ENCODE measurements around the gene ADARB1. TPM values are rescaled to one million over a fixed set of nuclear protein-coding genes. Genes with fewer than 3 reads are reported as not detected.

The ADARB1 gene
- total and polyA plus RNA-seq, 8 donors, result 3.2 to 33.9 (median 9.4) TPM

- no peak overlapping the region for H3K27ac ChIP-seq
- intact Hi-C loops (cut with DNase I; ENCODE audit: low total_unique reads), result no loop called here
- H3K36me3 ChIP-seq, result peaks cover 0 to 6% (median 0%) of the 10 kb centered on the region in 4 donors
- H3K9me3 ChIP-seq, result peaks cover 0 to 3% (median 0%) of the 10 kb centered on the region in 4 donors
- no peak for TF ChIP-seq EP300 (IDR thresholded peaks at IDR 0.05)
- TF ChIP-seq, protein P1, sequence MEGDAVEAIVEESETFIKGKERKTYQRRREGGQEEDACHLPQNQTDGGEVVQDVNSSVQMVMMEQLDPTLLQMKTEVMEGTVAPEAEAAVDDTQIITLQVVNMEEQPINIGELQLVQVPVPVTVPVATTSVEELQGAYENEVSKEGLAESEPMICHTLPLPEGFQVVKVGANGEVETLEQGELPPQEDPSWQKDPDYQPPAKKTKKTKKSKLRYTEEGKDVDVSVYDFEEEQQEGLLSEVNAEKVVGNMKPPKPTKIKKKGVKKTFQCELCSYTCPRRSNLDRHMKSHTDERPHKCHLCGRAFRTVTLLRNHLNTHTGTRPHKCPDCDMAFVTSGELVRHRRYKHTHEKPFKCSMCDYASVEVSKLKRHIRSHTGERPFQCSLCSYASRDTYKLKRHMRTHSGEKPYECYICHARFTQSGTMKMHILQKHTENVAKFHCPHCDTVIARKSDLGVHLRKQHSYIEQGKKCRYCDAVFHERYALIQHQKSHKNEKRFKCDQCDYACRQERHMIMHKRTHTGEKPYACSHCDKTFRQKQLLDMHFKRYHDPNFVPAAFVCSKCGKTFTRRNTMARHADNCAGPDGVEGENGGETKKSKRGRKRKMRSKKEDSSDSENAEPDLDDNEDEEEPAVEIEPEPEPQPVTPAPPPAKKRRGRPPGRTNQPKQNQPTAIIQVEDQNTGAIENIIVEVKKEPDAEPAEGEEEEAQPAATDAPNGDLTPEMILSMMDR (IDR thresholded peaks at IDR 0.05), result no peak
- TF ChIP-seq POLR2AphosphoS5 (IDR thresholded peaks at IDR 0.05), result no peak
- TF ChIP-seq POLR2A (IDR thresholded peaks at IDR 0.05), result no peak
- 88 to 94% (median 93%) methylated on average over 6 of the region's 6 CpGs for WGBS, 5 donors
- no peaks in the 10 kb centered on the region for H3K27me3 ChIP-seq
- H3K4me1 ChIP-seq, result peaks cover 0 to 45% (median 20%) of the 10 kb centered on the region in 4 donors
- no peak overlapping the region for H3K4me3 ChIP-seq
- DNase-seq, result no peak
Observed at GRCh38 chr21:45116066-45116465, 41.7 kb downstream of the ADARB1 start.

DNA sequence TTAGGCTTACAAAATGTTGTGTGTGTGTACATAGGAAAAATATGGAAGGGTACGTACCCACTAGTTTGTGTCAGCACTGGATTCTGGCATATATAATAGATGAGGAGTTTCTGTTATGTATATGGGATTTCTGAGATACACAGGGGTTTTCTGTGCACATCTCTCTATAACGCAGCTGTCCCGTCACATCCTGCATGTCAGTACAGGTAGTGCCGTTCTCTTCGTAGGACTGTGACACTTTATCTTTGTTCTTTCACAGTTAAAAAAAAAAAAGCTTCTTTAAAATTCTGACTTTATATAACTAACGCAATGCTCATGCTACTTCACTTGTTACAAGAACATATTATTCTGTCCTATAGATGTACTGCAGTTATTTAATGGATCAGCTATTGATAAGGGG is 42.9 kb downstream of the ADARB1 start:
- Histone ChIP-seq H3K27ac (no peak overlapping the region), H3K4me3 (no peak overlapping the region), H3K9me3 (peaks cover 0 to 3% (median 0%) of the 10 kb centered on the region in 4 donors), H3K27me3 (no peaks in the 10 kb centered on the region), H3K4me1 (peaks cover 0 to 37% (median 11%) of the 10 kb centered on the region in 4 donors), H3K36me3 (peaks cover 0 to 6% (median 0%) of the 10 kb centered on the region in 4 donors)
- TF ChIP-seq, protein P1 (IDR thresholded peaks at IDR 0.05), result no peak
- TF ChIP-seq POLR2A (IDR thresholded peaks at IDR 0.05), result no peak
- no peak for TF ChIP-seq EP300 (IDR thresholded peaks at IDR 0.05)
- DNase-seq, result no peak
- intact Hi-C loops (cut with DNase I; ENCODE audit: low total_unique reads), result no loop called here
- 93 to 99% (median 97%) methylated on average over 6 of the region's 6 CpGs for WGBS, 5 donors

DNA sequence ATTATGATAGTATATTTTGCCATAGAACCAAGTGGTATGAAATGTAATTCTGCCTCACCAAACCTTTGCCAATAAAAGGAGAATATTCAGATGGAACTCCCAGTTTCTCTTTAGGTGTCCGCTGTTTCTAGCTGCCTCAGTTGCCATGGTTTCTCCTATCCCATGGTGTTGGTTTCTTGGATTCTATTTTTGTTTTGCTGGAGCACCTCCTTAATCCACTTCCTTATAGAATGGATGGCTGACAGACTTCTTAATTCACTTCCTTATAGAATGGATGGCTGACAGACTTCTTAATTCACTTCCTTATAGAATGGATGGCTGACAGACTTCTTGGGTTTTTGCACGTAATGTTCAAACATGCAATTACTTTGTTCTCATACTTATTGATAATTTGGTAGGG is 43.7 kb downstream of the ADARB1 start:
- intact Hi-C loops (cut with DNase I; ENCODE audit: low total_unique reads), result no loop called here
- no peaks in the 10 kb centered on the region for H3K27me3 ChIP-seq

GRCh38 chr21:45119812-45120211 is 45.4 kb downstream of the ADARB1 start:
- intact Hi-C loops (cut with DNase I; ENCODE audit: low total_unique reads), result no loop called here
- 94 to 97% (median 96%) methylated on average over 7 of the region's 7 CpGs for WGBS, 5 donors
- no peak overlapping the region for H3K27ac ChIP-seq

More for the DNA sequence above, 43.7 kb downstream of the ADARB1 start:
- Histone ChIP-seq H3K36me3 (peaks cover 0 to 6% (median 0%) of the 10 kb centered on the region in 4 donors), H3K4me3 (no peak overlapping the region), H3K27ac (no peak overlapping the region), H3K4me1 (peaks cover 0 to 34% (median 9%) of the 10 kb centered on the region in 4 donors), H3K9me3 (peaks cover 0 to 3% (median 0%) of the 10 kb centered on the region in 4 donors)
- no peak for DNase-seq
- WGBS, 5 donors, result 90 to 100% (median 97%) methylated on average over 2 of the region's 2 CpGs
- no peak for TF ChIP-seq POLR2AphosphoS5 (IDR thresholded peaks at IDR 0.05)
- TF ChIP-seq, protein P1 (IDR thresholded peaks at IDR 0.05), result no peak
- TF ChIP-seq POLR2A (IDR thresholded peaks at IDR 0.05), result no peak
- TF ChIP-seq EP300 (IDR thresholded peaks at IDR 0.05), result no peak

More at GRCh38 chr21:45119812-45120211, 45.4 kb downstream of the ADARB1 start:
- peaks cover 0 to 24% (median 2%) of the 10 kb centered on the region in 4 donors for H3K4me1 ChIP-seq
- TF ChIP-seq, protein P1 (IDR thresholded peaks at IDR 0.05), result no peak
- TF ChIP-seq EP300 (IDR thresholded peaks at IDR 0.05), result no peak
- TF ChIP-seq POLR2AphosphoS5 (IDR thresholded peaks at IDR 0.05), result no peak
- no peak for TF ChIP-seq POLR2A (IDR thresholded peaks at IDR 0.05)
- H3K27me3 ChIP-seq, result no peaks in the 10 kb centered on the region
- no peak for DNase-seq
- H3K9me3 ChIP-seq, result peaks cover 0 to 3% (median 0%) of the 10 kb centered on the region in 4 donors
- peaks cover 0 to 6% (median 0%) of the 10 kb centered on the region in 4 donors for H3K36me3 ChIP-seq
- no peak overlapping the region for H3K4me3 ChIP-seq

Measured in stomach (tissue), 9 donors.